GM11168 (cell line): ENCODE measurements around the gene VASP.

Experiments
- in situ Hi-C: fragments of 300-500 bp; cut with MboI; formaldehyde crosslinking; loops from one replicate; pipeline ENCODE4 v1.12.0; 2022; ENCODE audit warnings: low sequenced_read_pairs; ENCODE audit not compliant: unreplicated experiment

VASP gene

GRCh38 chr19:45473682-45474605 lies 33.3 kb upstream of the VASP start:
- in situ Hi-C loops, result no loop called here

- in situ Hi-C loops, result loop anchor here (5.0 kb wide), 1 partner anchor 38 kb away; no protein-coding TSS in a partner anchor
These were observed 32.4 kb upstream of the VASP start for GRCh38 chr19:45474606-45475521.

GRCh38 chr19:45475537-45476291 lies 31.6 kb upstream of the VASP start:
- in situ Hi-C loops, result loop anchor here (5.0 kb wide), 1 partner anchor 38 kb away; no protein-coding TSS in a partner anchor

GRCh38 chr19:45476304-45476703 lies 31.0 kb upstream of the VASP start:
- in situ Hi-C loops, result loop anchor here (5.0 kb wide), 1 partner anchor 39 kb away; no protein-coding TSS in a partner anchor

- in situ Hi-C loops, result loop anchor here (5.0 kb wide), 1 partner anchor 40 kb away; no protein-coding TSS in a partner anchor
These were observed 30.1 kb upstream of the VASP start for GRCh38 chr19:45477186-45477585.

GRCh38 chr19:45477713-45478453 lies 29.4 kb upstream of the VASP start:
- in situ Hi-C loops, result loop anchor here (5.0 kb wide), 1 partner anchor 41 kb away; no protein-coding TSS in a partner anchor

GRCh38 chr19:45478454-45479238 lies 28.6 kb upstream of the VASP start:
- in situ Hi-C loops, result loop anchor here (5.0 kb wide), 1 partner anchor 41 kb away; no protein-coding TSS in a partner anchor

- in situ Hi-C loops, result no loop called here
These were observed 24.2 kb upstream of the VASP start for GRCh38 chr19:45483033-45483432.

GRCh38 chr19:45484273-45484945 lies 22.9 kb upstream of the VASP start:
- in situ Hi-C loops, result no loop called here

GRCh38 chr19:45485305-45486077 lies 21.8 kb upstream of the VASP start:
- in situ Hi-C loops, result no loop called here

GRCh38 chr19:45488708-45489107 lies 18.6 kb upstream of the VASP start:
- in situ Hi-C loops, result no loop called here

GRCh38 chr19:45489216-45489855 lies 17.9 kb upstream of the VASP start:
- in situ Hi-C loops, result no loop called here

GRCh38 chr19:45492137-45492626 lies 15.1 kb upstream of the VASP start:
- in situ Hi-C loops, result no loop called here

- in situ Hi-C loops, result no loop called here
These were observed 14.4 kb upstream of the VASP start for GRCh38 chr19:45492627-45493470.

- in situ Hi-C loops, result no loop called here
These were observed 12.9 kb upstream of the VASP start for GRCh38 chr19:45494261-45494916.
